Mucosa of gallbladder (tissue), 1 donor: ENCODE data around the gene PRKD3. TPM values are rescaled to one million over a fixed set of nuclear protein-coding genes. Genes with fewer than 3 reads are reported as not detected.
A peak's percentile ranks its signal among the peaks of the same experiment; 100 is the strongest.

Experiments used
- DNase-seq: peaks from one replicate; pipeline ENCODE4 v3.0.0-alpha.2; 2020; ENCODE audit warnings: low spot score
- total RNA-seq: library from RNA; stranded (reverse); gene quantifications from one replicate; pipeline ENCODE4 v1.2.1, GENCODE V29; 2021
- donor health status: DM: no; HTN: no; CAD: no.

PRKD3 gene
- total RNA-seq, 1 donor from 2014 or later: 23.9 TPM

DNA sequence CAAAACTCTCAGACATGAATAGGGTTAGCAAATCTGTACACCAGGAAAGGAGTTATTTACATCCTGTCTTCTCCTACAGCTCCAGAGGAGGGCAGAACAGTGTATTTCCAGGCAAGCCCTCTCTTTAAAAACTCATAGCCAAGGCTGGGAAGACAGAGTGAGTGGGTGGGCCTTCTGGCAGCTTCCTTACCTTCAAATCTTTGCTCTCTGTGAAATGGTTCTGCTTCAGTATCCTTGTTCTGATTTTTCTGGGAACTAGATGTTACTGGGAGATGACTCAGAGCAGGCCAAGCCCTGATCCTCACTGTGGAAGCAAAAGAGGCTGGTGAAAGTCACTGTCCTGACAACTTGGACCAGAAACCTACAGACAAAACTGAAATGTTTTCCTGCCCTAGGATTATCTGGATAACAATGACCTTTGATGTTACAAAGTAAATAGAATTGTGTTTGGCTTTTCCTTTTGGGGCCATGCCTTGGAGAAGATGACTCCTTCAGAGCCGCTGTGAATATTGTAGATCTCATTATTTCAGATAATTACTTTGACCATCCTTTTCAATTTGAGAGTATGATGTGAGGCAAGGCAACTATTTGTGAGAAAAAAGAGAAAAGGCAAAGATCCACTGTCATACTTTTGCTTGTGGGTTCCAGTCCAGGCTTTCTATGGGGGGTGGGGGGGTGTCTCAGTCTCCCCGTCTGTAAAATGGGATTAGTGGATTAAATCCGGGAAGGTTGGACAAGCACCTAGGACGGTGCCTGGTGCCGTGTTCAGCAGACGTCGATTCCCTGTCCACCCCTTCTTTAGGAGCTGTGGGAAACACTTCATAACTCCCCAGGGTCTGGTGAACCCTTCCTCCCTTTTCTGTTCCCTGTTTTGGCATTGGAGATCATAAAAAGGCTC lies 19.2 kb upstream of the PRKD3 start:
- peak; percentile 25 for DNase-seq

DNA sequence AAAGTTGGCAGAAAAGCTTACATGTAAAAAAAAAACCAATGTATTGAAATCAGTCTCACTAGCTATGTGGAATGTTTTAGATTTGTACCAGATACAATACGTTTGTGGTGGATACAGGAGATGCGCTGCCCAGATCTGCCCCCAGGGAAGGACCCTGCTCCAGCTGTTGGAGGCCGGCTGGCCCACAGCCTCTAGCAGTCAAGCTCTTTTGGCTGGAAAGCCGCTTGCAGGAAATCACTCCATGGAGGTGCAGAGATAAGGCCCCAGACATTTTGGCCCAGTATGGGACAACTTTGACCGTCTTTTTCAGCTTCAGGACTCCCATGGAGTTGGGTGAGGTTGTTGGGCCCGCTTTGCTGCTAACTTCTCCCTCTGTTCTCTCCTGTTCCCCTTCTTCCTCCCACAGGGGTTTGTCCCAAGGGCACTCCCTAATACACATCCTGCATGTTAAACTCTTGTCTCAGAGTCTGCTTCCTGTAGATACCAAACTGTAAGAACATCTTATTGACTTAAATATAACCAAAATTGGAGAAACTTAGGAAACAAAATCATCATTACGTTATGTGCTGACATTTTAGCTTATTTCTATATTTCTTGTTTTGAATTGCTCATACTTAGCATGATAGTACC lies 18.1 kb upstream of the PRKD3 start:
- DNase-seq: no peak

GRCh38 chr2:37340637-37341036 lies 16.0 kb upstream of the PRKD3 start:
- DNase-seq: no peak

GRCh38 chr2:37338933-37339332 lies 14.3 kb upstream of the PRKD3 start:
- DNase-seq: no peak

GRCh38 chr2:37337620-37338280 lies 13.1 kb upstream of the PRKD3 start:
- no peak for DNase-seq

DNA sequence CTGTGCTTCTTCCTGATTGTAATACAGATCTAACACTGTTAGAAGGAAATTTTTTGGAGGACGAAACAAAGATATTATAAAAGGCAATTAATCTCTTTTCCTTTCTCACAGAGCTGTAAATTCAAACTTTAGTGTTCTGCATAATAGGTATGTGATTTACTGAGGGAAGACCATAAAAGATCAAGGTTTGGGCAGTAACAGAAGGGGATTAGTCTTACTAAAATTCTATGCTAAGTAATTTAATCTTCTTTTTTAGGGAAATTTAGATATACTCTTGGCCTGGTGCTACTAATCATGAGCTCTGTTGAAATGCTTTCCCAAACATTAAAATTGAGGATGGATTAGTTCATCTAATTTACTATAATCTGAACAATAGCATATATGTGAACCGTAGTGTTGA lies 11.0 kb upstream of the PRKD3 start:
- no peak for DNase-seq

DNA sequence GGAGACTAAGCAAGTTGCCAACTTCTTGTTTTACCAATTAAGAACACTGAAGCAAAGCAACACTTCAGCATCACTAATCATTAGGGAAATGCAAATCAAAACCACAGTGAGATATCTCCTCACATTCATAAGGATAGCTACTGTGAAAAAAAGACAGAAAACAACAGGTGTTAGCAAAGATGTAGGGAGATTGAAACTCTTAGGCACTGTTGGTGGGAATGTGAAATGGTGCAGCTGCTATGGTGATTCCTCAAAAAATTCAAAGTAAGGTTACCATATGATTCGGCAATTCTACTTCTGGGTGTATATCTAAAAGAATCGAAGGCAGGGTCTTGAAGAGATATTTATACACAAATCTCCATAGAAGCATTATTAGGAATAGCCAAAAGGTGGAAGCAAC lies 8.6 kb upstream of the PRKD3 start:
- no peak for DNase-seq

GRCh38 chr2:37332560-37332959 lies 7.9 kb upstream of the PRKD3 start:
- DNase-seq: no peak

DNA sequence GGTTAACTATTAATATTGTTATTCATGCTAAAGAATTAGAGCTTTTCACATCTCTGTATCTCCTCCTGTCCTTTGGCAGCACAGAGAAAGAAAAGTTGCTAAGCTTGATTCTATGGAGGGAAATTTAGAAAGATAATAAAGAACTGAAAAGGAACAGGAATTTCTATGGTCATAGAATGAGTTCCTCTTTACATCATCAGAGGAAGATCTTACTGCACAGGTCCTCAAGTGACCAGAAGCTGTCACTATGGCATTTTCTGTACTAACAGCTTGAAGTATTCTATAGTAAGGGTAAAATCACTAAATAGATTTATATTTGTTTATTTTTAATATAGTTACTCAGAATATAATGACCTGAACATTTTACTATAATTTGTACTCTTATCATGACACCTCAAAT lies 6.0 kb upstream of the PRKD3 start:
- no peak for DNase-seq

- no peak for DNase-seq
Observed at GRCh38 chr2:37326866-37327634, 2.4 kb upstream of the PRKD3 start.

- DNase-seq: peak; percentile 54
Observed at GRCh38 chr2:37326285-37326684, 1.7 kb upstream of the PRKD3 start.

DNA sequence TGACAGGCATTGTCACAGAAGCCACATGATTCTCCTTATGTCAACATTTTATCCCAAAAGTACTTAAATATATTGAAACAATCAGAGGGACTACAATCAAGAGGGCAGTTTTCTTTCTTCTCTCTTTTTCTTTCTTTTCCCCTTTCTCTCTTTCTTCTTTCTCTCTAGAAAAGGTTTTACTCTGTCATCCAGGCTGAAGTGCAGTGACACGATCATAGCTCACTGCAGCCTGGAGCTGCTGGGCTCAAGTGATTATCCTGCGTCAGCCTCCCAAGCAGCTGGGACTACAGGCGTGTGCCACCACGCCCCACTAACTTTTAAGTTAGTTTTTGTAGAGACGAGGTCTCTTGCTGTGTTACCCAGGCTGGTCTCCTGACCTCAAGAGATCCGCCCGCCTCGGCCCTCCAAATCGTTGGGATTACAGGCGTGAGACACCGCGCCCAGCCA lies 1.0 kb upstream of the PRKD3 start:
- no peak for DNase-seq

DNA sequence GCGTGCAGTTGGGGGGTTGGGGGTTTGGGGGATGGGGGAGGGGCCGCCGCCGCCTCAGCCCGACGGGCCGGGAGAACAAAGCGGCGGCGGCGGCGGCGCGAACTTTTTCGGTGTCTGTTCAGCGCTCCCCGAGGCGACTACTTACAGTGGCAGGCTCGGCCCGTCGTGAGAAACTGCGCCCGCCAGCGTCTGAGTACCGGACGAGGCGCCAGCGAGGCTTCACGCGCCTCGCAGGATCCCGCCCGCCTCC lies 172 bp downstream of the PRKD3 start:
- peak; percentile 76 for DNase-seq

DNA sequence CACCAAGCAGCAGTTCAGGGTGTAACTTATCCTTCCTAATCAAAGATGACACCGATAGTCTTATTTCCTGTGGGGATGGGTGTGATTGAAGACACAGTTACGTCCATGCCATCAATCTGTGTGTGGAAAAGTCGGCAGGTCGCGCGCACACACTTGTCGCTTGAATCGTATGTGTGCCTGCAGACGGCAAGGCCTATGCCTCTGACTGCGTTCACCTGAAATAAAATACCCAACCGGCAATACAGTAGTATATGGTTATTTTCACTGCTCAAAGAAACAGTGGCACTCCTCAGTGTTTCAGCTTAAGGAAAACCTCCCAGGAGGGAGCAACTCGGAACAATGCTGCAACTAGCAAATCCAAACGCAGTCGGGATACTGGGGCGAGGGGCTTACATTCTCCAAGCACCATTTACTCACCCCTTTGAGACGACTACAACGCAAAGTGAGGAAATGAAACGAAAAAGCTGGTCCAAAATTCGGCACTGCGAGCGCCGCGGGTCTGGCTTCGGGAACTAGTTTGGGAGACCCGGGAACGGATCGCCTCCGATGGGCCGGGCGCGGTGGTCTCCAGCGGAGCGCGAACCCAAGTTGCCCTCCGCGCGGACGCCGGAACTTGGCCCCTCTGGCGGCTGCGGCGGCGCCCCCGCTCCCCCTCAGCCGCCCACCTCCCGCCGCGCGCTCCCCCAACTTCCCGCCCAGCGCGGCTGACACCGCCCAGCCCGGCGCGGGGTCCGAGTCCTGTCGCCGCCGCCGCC lies 675 bp downstream of the PRKD3 start:
- peak; percentile 25 for DNase-seq

DNA sequence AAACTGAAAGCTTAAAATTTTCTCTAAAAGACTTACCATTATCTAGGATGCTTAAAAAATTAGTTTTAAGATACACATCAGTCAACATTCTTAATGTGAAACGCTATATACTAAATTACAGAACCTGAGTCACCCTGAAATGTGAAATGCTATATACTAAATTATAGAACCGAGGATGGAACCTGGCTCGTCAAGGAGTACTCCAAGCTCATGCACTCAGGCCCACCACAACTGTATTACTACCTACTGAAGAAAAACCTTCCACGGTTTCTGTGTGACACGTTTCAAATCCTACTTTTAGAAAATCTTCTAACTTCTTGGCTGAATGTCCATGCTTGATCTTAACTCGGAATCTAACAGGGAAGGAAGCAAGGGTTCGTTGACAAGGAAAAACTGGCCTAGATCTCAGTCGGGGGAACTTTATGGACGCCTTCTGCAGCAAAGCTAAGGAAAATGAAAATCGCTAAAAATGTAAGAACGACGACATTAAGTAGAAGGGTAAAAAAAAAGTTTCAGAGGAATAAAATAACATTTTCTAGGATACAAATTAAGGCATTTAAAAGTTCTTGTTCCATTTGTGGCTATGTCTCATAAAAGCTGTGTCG lies 1.4 kb downstream of the PRKD3 start:
- no peak for DNase-seq

DNA sequence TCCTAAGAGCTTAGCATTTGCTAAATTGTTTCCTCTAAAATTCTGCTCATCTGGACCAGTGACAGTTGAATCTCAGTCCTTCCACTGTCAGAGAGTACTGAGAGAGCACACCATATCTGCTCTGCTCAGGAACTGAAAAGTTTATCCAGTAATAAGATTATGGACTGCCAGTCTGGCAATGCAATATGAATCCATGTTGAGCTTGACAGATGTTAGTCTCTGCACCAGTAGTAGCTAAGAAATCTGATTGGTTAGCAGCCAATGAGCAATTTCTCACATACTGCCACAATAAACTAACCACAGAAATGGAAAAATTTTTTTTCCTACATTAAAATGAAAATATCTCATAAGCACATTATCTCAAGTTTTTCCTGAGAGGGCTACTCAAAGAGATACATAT lies 2.3 kb downstream of the PRKD3 start:
- DNase-seq: no peak

- DNase-seq: no peak
Observed at GRCh38 chr2:37321029-37321682, 3.5 kb downstream of the PRKD3 start.

DNA sequence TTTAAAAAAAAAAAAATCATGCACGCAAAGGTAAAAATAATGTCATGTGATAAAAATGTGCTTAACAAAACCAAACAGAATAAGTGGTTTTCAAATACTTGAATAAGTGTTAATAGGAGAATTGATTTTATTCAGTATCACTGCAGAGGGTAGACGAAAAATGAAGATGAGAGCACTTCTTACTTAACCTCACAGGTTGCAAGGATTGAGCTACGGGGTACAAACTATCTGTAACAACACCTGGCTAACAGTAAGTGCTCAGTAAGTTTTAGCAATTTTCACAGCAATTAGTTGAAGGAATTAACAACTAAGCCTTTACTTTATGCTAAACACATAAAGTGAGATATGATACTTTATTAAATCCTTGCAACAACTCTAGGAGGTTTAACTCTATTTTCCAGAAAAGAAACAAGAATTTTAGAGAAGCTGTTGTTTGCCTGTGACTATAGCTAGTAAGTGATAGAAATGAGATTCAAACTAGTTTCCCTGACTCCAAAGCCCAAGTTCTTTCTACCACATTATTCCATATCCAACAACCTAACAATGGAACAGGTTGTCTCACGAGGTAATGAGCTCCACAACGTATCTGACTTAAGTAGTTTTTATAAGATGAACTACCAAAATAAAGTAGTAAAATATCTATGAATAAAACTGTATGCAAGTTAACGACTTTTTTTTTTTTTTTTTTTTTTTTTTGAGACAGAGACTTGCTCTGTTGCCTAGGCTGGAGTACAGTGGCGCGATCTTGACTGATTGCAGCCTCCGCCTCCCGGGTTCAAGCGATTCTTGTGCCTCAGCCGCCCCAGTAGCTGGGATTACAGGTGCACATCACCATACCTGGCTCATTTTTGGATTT lies 4.7 kb downstream of the PRKD3 start:
- DNase-seq: no peak

DNA sequence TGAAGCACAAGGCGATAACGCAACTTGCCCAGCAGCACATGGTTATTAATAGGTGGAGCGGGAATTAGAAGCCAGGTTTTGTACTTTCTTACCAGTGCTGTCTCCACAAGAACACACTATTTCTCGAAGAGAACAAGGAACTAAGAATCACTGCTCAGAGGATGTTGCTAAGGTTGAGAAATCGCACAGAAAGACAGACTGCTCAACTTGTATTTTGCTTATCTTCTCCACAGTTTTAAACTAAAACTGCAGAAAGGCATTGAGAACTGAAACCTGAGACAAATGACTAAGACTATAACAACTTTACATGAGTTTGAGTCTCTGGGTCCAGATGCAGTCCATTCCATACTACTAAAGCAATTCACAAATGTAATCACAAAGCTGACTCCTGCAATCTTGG lies 6.2 kb downstream of the PRKD3 start:
- DNase-seq: no peak

- no peak for DNase-seq
Observed at GRCh38 chr2:37317746-37318145, 6.9 kb downstream of the PRKD3 start.
